ENCODE data around the gene KCNH2.
"Not testable (repeated sequence)": the region's sequence is repeated elsewhere in the genome, so short reads cannot be mapped to it uniquely, and the experiment has no call there.

Gene KCNH2

DNA sequence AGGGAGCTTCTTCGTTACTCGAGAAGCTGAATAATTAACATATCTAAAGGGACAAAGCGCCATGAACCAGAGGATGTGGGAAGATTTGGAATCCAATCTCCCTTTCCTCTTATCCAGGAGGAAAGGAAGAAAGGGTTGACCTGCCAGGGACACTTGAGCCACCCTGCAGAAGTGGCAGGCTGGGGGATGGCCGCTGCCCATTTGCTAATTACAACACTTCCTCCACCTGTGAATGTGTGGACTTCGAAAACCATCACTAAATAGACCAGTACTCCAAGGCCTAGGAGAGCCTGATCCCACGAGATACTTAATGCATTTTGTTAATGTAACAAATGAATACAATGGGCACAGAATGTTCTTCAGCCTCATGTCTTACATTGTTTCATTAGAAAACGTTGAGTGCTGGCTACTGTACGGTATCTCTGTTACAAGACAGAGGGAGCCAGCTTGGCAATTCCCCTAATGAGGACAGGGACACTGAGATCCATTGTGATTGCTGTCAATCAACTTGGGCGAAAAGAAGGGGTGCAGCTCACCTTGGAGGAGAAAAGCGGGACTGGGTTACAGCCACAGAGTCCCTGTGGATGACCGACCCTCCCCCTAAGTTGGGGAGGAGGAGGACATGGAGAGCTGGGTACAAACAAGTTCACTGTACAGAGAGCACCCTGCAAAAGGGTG is 66.4 kb downstream of the KCNH2 start:
- FAIRE-seq (no peak), DNase-seq (ENCODE audit: insufficient read length, low spot score) (no peak)

DNA sequence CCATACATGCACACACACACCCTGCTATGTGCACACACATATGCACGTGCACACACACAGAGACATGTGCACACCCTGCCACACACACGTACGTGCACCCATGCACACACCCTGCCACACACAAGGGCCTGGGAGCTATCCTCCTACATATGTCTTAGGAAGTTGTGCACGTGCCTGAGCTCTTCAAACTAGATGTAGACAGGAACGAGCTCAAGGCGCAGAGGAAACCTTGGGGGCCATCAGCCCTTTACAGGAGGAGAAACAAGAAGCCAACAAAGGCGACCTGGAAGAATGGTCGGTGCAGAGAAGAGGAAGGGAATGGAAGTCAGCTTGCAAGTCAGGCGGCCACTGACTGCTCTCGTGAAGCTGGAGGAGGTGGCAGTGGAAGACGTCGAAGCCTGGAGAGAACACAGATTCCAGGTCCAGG is 67.1 kb downstream of the KCNH2 start:
- no peak for FAIRE-seq
- no peak for DNase-seq (ENCODE audit: insufficient read length, low spot score)

DNA sequence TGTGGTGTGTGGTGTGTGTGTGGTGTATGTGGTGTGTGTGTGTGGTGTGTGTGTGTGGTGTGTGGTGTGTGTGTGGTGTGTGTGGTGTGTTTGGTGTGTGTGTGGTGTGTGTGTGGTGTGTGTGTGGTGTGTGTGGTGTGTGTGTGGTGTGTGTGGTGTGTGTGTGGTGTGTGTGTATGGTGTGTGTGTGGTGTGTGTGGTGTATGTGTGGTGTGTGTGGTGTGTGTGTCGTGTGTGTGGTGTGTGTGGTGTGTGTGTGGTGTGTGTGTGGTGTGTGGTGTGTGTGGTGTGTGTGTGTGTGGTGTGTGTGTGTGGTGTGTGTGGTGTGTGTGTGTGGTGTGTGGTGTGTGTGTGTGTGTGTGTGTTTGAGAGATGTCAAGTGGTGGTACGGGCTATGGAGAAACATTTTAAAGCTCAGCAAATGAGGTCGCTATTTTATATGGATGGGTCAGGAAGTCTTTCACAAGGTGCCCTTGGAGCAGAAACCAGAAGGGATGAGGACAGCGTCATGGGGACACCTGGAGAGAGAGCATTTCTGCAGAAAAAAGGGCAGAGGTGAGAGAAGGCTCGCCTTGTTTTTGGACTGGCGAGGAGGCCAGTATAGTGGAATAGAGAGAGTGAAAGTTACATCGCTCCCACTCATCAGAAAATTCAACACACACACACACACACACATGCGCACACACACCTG is 67.7 kb downstream of the KCNH2 start:
- DNase-seq (ENCODE audit: insufficient read length, low spot score); FAIRE-seq: not testable (repeated sequence)

- no peak for FAIRE-seq
- DNase-seq (ENCODE audit: insufficient read length, low spot score): no peak
These were observed 68.7 kb downstream of the KCNH2 start for GRCh38 chr7:150909200-150909995.

- FAIRE-seq: no peak
- no peak for DNase-seq (ENCODE audit: insufficient read length, low spot score)
These were observed 69.9 kb downstream of the KCNH2 start for GRCh38 chr7:150908173-150908572.

- FAIRE-seq (no peak), DNase-seq (ENCODE audit: insufficient read length, low spot score) (no peak)
These were observed 73.9 kb downstream of the KCNH2 start for GRCh38 chr7:150904011-150904909.

GRCh38 chr7:150903606-150904005 is 74.5 kb downstream of the KCNH2 start:
- DNase-seq (ENCODE audit: insufficient read length, low spot score) (no peak), FAIRE-seq (no peak)

DNA sequence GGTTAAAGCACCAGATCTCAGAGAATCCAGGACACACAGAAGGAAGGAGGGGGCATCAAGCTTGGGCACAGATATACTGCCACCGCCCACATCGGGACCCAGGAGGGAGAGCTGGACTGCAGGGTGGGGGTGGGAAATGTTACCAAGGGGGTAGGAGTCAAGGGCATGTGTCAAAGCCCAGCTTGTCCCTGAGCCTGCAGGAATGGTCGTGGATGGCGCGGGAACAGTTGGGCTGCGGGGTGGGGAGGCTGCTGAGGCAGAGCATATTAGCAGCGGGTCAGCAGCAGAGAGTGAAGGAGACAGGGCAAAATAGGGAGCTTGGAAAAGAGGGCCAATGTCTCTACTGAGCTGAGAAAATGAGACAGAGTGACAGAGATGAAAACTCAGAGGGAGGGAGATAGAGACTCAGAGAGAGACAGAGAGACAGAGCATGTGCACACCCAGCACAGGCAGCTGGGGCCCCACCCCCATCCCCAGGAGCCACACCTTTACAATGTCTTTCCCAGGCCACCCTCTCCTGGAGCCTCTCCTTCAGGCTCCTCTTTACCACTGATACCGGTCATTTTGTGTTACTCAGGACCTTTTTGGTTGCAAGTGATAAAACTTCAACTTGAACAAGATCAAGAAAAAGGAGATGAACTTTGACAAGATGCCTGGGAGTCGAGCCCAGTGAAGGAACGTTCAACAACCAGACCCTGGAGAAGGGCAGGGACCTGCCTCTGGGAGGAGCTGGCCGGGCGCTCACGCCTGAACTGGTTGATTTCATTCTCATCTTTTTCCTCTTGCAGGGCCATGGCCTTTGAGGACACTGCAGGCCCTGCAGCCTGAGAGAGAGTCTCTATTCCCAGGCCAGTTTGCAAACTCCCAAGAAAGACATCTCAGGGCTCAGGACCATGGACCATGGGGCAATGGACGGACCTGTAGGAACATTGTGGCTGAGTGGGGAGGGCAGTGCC is 75.8 kb downstream of the KCNH2 start:
- FAIRE-seq: no peak
- no peak for DNase-seq (ENCODE audit: insufficient read length, low spot score)

- FAIRE-seq (no peak), DNase-seq (ENCODE audit: insufficient read length, low spot score) (no peak)
These were observed 76.7 kb downstream of the KCNH2 start for GRCh38 chr7:150901160-150902035.

DNA sequence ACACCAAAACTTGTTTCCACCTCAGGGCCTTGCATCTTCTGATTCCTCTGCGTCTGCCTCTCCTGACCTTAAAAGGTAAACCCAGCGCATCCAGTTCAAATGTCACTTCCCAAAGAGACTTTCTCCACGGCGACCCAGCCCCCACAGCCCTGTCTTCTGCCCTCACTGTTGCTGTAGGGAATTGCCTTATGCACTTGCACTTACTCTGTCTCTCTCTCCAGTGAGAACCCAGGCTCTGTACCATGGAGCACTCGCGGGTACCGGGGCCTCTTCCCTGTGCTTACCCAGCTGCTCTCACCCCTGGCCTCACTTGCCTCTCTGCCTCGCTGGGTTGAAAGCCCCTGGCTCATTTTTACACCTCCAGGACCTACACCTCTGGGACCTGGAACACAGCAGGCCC is 77.4 kb downstream of the KCNH2 start:
- FAIRE-seq: no peak
- DNase-seq (ENCODE audit: insufficient read length, low spot score): no peak

GRCh38 chr7:150898475-150899011 is 79.6 kb downstream of the KCNH2 start:
- peak; percentile 58 for DNase-seq (ENCODE audit: insufficient read length, low spot score)
- peak; percentile 96 for FAIRE-seq

GRCh38 chr7:150897502-150898474 is 80.3 kb downstream of the KCNH2 start:
- DNase-seq (ENCODE audit: insufficient read length, low spot score): no peak
- peak; percentile 23 for FAIRE-seq

- DNase-seq (ENCODE audit: insufficient read length, low spot score) (no peak), FAIRE-seq (no peak)
These were observed 81.4 kb downstream of the KCNH2 start for GRCh38 chr7:150896562-150897209.

GRCh38 chr7:150895809-150896208 is 82.3 kb downstream of the KCNH2 start:
- FAIRE-seq (no peak), DNase-seq (ENCODE audit: insufficient read length, low spot score) (no peak)

Data from GM19239 (cell line).